ENCODE data around the gene KCTD5.
"Not testable (repeated sequence)": the region's sequence is repeated elsewhere in the genome, so short reads cannot be mapped to it uniquely, and the experiment has no call there.

The KCTD5 gene

DNA sequence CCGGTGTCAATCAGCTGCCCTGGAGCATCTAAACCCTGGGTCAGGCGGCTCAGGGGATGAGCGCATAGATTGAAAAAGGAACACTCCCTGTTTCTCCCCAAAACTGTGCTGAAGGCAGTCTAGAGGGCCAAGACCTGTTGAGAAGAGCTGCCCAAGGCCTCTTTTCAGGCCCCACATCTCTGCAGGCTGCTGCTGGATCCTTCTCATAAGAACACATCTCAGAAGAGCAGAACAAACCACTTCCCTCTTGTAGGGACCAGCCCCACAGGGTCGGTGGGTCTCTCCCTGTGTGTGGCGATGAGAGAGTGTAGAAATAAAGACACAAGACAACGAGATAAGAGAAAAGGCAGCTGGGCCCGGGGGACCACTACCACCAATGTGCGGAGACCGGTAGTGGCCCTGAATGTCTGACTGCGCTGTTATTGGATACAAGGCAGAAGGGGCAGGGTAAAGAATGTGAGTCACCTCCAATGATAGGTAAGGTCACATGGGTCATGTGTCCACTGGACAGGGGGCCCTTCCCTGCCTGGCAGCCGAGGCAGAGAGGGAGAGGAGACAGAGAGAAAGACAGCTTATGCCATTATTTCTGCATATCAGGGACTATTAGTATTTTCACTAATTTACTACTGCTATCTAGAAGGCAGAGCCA lies 22.2 kb upstream of the KCTD5 start:
- not testable (repeated sequence) for H3K4me3 ChIP-seq (ENCODE audit: low read length); H3K9me3 ChIP-seq (ENCODE audit: insufficient read depth, low read depth, low read length); H3K36me3 ChIP-seq (ENCODE audit: insufficient read depth, low read depth, low read length); H3K27ac ChIP-seq (ENCODE audit: low read length); H3K4me1 ChIP-seq (ENCODE audit: insufficient read depth, low read length); H3K27me3 ChIP-seq (ENCODE audit: insufficient read depth, low read length); H3K9ac ChIP-seq (ENCODE audit: low read depth, low read length)

GRCh38 chr16:2660755-2661373 lies 21.5 kb upstream of the KCTD5 start:
- H3K27me3 ChIP-seq (ENCODE audit: insufficient read depth, low read length); H3K27ac ChIP-seq (ENCODE audit: low read length); H3K4me1 ChIP-seq (ENCODE audit: insufficient read depth, low read length); H3K9ac ChIP-seq (ENCODE audit: low read depth, low read length); H3K9me3 ChIP-seq (ENCODE audit: insufficient read depth, low read depth, low read length); H3K36me3 ChIP-seq (ENCODE audit: insufficient read depth, low read depth, low read length); H3K4me3 ChIP-seq (ENCODE audit: low read length): not testable (repeated sequence)

DNA sequence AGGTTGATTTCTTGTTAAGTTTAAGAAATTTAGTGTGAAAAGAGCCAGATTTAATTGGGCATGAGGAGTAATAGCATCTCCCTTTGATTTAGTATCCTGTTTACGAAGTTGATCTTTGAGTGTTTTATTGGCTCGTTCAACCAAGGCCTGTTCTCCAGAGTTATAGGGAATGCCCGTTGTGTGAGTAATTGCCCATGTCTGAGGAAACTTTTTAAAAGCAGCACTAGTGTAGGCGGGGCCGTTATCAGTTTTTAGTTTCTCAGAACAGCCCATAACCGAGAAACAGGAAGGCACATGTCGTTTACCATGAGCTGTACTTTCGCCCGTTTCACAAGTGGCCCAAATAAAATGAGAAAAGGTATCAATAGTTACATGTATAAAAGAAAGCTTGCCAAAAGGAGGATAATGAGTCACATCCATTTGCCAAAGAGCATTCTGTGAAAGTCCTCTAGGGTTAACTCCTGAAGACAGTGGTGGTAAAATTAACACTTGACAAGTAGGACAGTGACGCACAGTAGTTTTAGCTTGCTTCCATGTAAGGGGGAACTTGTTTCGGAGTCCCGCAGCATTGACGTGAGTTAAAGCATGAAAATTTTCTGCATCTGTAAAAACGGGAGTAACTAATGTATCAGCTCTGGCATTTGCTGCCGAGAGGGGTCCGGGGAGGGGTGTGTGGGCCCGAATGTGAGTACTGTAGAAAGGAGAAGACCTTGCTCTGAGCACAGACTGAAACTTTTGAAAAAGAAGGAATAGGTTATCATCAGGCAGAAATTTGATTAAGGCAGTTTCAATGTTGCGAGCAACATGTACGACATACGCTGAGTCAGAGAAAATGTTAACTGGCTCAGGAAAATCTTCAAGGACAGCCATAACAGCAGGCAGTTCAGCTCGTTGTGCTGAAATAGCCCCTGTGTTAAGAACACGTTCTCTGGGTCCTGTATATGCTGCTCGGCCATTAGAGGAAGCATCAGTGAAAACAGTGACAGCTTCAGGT lies 18.5 kb upstream of the KCTD5 start:
- no peaks in the 10 kb centered on the region; the same call in 1 of the 2 replicates for H3K27me3 ChIP-seq (ENCODE audit: insufficient read depth, low read length)
- no peaks in the 10 kb centered on the region for H3K36me3 ChIP-seq (ENCODE audit: insufficient read depth, low read depth, low read length)
- H3K4me3 ChIP-seq (ENCODE audit: low read length), result no peak overlapping the region
- no peak overlapping the region for H3K27ac ChIP-seq (ENCODE audit: low read length)
- no peaks in the 10 kb centered on the region for H3K9me3 ChIP-seq (ENCODE audit: insufficient read depth, low read depth, low read length)
- H3K4me1 ChIP-seq (ENCODE audit: insufficient read depth, low read length), result no peaks in the 10 kb centered on the region
- H3K9ac ChIP-seq (ENCODE audit: low read depth, low read length), result no peak overlapping the region

GRCh38 chr16:2664574-2664982 lies 17.7 kb upstream of the KCTD5 start:
- no peaks in the 10 kb centered on the region for H3K36me3 ChIP-seq (ENCODE audit: insufficient read depth, low read depth, low read length)

DNA sequence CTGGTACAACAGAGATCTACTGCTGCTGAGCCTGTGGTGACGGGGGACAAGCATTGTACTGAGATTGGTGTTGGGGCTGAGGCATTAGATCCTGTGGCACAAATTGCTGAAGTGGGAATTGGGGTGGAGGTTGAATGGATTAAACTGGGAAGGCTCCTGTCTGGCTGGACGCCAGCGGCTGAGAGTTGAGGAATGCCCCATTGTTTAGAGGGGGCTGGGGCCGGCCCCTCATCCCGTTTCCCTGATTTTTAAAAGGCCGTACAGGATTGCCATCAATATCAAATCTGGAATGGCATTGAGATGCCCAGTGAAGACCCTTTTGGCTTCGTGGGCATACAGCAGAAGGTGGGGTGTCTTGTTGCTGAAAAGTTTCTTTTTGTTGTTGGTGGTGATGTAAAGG lies 15.7 kb upstream of the KCTD5 start:
- H3K4me1 ChIP-seq (ENCODE audit: insufficient read depth, low read length); H3K36me3 ChIP-seq (ENCODE audit: insufficient read depth, low read depth, low read length); H3K9ac ChIP-seq (ENCODE audit: low read depth, low read length); H3K4me3 ChIP-seq (ENCODE audit: low read length); H3K9me3 ChIP-seq (ENCODE audit: insufficient read depth, low read depth, low read length); H3K27me3 ChIP-seq (ENCODE audit: insufficient read depth, low read length); H3K27ac ChIP-seq (ENCODE audit: low read length): not testable (repeated sequence)

More at GRCh38 chr16:2664574-2664982, 17.7 kb upstream of the KCTD5 start:
- Histone ChIP-seq H3K9ac (ENCODE audit: low read depth, low read length) (no peak overlapping the region), H3K4me1 (ENCODE audit: insufficient read depth, low read length) (no peaks in the 10 kb centered on the region), H3K9me3 (ENCODE audit: insufficient read depth, low read depth, low read length) (no peaks in the 10 kb centered on the region), H3K4me3 (ENCODE audit: low read length) (no peak overlapping the region), H3K27me3 (ENCODE audit: insufficient read depth, low read length) (no peaks in the 10 kb centered on the region; the same call in 1 of the 2 replicates), H3K27ac (ENCODE audit: low read length) (no peak overlapping the region)

DNA sequence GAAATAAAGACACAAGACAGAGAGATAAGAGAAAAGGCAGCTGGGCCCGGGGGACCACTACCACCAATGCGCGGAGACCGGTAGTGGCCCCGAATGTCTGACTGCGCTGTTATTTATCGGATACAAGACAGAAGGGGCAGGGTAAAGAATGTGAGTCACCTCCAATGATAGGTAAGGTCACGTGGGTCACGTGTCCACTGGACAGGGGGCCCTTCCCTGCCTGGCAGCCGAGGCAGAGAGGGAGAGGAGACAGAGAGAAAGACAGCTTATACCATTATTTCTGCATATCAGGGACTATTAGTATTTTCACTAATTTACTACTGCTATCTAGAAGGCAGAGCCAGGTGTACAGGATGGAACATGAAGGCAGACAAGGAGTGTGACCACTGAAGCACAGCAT lies 12.7 kb upstream of the KCTD5 start:
- not testable (repeated sequence) for H3K27ac ChIP-seq (ENCODE audit: low read length); H3K4me1 ChIP-seq (ENCODE audit: insufficient read depth, low read length); H3K27me3 ChIP-seq (ENCODE audit: insufficient read depth, low read length); H3K9me3 ChIP-seq (ENCODE audit: insufficient read depth, low read depth, low read length); H3K4me3 ChIP-seq (ENCODE audit: low read length); H3K9ac ChIP-seq (ENCODE audit: low read depth, low read length); H3K36me3 ChIP-seq (ENCODE audit: insufficient read depth, low read depth, low read length)

- H3K9ac ChIP-seq (ENCODE audit: low read depth, low read length); H3K27ac ChIP-seq (ENCODE audit: low read length); H3K4me3 ChIP-seq (ENCODE audit: low read length); H3K27me3 ChIP-seq (ENCODE audit: insufficient read depth, low read length); H3K9me3 ChIP-seq (ENCODE audit: insufficient read depth, low read depth, low read length); H3K36me3 ChIP-seq (ENCODE audit: insufficient read depth, low read depth, low read length); H3K4me1 ChIP-seq (ENCODE audit: insufficient read depth, low read length): not testable (repeated sequence)
These were observed 12.3 kb upstream of the KCTD5 start for GRCh38 chr16:2670017-2670416.

DNA sequence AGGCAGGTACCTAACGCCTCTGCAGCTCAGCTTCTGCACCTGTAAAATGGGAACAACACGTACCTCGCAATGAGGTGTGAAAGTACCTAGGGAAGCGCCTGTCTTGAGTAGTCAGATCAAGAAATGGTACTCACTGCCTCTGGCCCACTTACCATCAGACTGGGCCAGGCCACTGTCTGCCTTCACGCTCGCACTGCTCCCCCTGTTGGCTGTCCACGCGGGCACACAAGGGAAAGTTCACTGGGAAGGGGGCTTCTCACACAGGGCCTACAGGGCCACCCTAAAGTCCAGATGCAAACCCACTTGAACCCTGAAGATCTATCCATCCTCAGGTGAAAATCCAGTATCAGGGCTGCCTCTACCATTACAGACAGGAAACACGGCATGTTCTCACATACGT lies 11.1 kb upstream of the KCTD5 start:
- H3K4me1 ChIP-seq (ENCODE audit: insufficient read depth, low read length); H3K9ac ChIP-seq (ENCODE audit: low read depth, low read length); H3K27me3 ChIP-seq (ENCODE audit: insufficient read depth, low read length); H3K9me3 ChIP-seq (ENCODE audit: insufficient read depth, low read depth, low read length); H3K36me3 ChIP-seq (ENCODE audit: insufficient read depth, low read depth, low read length); H3K27ac ChIP-seq (ENCODE audit: low read length); H3K4me3 ChIP-seq (ENCODE audit: low read length): not testable (repeated sequence)

DNA sequence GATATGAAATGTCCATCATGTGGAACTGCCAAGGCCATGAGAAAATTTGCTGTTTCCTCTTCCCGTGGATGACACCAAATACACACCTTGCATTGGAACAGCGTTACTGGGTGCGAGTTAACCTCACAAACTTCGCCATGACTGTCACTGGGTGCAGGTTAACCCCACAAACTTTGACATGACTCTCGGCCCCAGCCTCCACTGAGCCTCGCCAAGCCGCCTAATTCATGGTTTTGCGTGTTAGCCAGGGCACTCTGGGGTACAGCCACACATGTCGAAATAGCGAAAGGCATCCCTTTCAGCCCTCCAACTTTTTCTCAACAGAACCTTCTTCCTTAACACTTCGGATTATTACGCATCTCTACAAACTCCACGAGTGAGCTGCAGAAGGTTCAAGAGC lies 10.6 kb upstream of the KCTD5 start:
- Histone ChIP-seq H3K27ac (ENCODE audit: low read length) (no peak overlapping the region), H3K4me3 (ENCODE audit: low read length) (no peak overlapping the region), H3K36me3 (ENCODE audit: insufficient read depth, low read depth, low read length) (no peaks in the 10 kb centered on the region), H3K27me3 (ENCODE audit: insufficient read depth, low read length) (no peaks in the 10 kb centered on the region), H3K9ac (ENCODE audit: low read depth, low read length) (no peak overlapping the region), H3K4me1 (ENCODE audit: insufficient read depth, low read length) (no peaks in the 10 kb centered on the region), H3K9me3 (ENCODE audit: insufficient read depth, low read depth, low read length) (no peaks in the 10 kb centered on the region)

DNA sequence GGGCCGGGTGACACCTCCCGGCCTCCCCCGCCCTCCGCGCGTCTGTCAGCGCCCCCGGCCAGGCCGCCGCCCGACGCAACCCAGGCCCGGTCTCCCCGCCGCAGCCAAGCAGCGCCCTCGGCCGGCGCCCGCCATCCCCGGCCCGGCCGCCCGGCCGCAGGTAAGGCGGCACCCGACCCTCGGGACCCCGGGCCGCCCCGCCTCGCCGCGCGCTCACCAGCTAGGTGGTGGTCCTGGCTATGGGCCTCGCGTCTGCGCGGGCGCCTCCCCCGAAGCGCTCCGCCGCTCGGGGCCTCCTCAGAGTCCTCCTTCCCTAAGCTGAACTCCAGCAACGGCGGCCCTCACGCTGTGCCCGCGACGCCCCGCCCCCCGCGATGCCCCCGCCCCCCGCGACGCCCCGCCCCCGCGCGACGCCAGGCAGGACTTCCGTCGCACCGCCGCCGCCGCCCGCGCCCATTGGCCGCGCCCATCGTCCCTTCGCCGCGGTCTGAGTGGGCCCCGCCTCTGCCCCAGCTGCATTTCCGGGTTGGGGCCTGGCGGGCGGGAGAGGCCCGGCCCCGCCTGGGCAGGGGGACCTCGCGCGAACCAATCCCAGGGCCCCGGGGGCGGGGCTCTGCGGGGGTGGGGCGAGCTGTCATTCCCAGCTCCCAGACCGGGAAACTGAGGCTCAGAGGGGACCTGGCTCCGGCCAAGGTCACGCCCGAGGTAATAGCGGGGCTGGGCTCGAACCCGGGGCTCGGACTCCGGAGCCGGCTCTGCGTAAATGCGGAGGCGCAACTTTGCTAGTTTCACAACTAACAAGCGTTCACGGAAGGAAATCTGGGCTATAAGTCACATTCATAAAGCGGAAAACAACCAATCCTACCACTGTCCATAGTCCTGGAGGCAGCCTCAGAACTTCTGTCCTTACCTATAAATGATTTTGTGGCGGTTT lies 9.0 kb upstream of the KCTD5 start:
- Histone ChIP-seq H3K27ac (ENCODE audit: low read length) (no peak overlapping the region), H3K27me3 (ENCODE audit: insufficient read depth, low read length) (no peaks in the 10 kb centered on the region), H3K4me1 (ENCODE audit: insufficient read depth, low read length) (no peaks in the 10 kb centered on the region), H3K9ac (ENCODE audit: low read depth, low read length) (no peak overlapping the region), H3K36me3 (ENCODE audit: insufficient read depth, low read depth, low read length) (no peaks in the 10 kb centered on the region), H3K9me3 (ENCODE audit: insufficient read depth, low read depth, low read length) (no peaks in the 10 kb centered on the region), H3K4me3 (ENCODE audit: low read length) (peak overlapping the region; percentile 51)

GRCh38 chr16:2675021-2675420 lies 7.3 kb upstream of the KCTD5 start:
- Histone ChIP-seq H3K4me3 (ENCODE audit: low read length) (no peak overlapping the region), H3K27ac (ENCODE audit: low read length) (no peak overlapping the region), H3K9me3 (ENCODE audit: insufficient read depth, low read depth, low read length) (no peaks in the 10 kb centered on the region), H3K4me1 (ENCODE audit: insufficient read depth, low read length) (no peaks in the 10 kb centered on the region), H3K36me3 (ENCODE audit: insufficient read depth, low read depth, low read length) (no peaks in the 10 kb centered on the region), H3K27me3 (ENCODE audit: insufficient read depth, low read length) (no peaks in the 10 kb centered on the region), H3K9ac (ENCODE audit: low read depth, low read length) (no peak overlapping the region)

Measured in iPS-20b (cell line).